HG03039 (cell line): ENCODE data around the gene NCS1.

ENCODE experiments used
- ATAC-seq: cut with Tn5 transposase; IDR thresholded peaks from one replicate; pipeline ENCODE4 v1.9.1; 2021; ENCODE audit warnings: mild to moderate bottlenecking, moderate library complexity; ENCODE audit not compliant: unreplicated experiment

NCS1 gene

DNA sequence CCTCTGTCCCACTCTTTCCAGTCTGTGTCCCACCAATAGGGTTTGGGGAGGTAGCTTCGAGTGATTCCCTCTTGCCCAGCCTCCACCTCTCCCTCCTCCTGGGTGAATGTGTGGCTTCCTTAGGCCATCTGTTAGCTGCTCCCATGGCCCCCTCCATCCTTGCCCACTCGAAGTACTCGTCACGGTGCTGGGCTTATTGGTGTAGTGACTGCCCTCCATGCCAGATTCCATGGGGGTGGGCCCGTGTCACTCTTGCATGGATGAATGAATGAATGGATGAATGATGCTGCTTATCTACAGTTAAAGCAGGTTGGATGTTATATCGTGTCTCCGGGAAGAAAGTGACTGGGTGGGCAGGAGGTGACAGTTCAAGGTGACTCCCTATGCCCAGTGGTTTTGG, 112.5 kb downstream of the NCS1 start:
- ATAC-seq: no peak

DNA sequence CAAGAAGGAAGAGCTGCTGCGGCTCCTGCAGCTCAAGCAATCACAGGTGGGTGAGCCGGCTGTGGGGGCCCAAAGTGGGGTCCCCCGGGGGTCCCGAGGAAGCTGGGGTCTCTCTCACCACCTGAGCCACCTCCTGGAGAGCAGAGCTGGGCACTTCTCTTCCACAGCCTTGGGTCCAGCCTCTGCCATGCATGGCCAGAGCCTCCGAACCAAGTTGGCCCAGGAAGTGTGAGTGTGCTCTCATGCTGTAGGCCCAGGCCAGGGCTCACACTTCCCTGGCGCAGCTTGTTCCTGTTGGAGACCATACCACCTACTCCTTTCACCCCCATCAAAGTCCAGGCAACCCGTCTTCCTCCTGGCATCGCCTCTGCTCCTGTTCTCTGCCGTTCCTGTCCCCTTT, 113.1 kb downstream of the NCS1 start:
- no peak for ATAC-seq

DNA sequence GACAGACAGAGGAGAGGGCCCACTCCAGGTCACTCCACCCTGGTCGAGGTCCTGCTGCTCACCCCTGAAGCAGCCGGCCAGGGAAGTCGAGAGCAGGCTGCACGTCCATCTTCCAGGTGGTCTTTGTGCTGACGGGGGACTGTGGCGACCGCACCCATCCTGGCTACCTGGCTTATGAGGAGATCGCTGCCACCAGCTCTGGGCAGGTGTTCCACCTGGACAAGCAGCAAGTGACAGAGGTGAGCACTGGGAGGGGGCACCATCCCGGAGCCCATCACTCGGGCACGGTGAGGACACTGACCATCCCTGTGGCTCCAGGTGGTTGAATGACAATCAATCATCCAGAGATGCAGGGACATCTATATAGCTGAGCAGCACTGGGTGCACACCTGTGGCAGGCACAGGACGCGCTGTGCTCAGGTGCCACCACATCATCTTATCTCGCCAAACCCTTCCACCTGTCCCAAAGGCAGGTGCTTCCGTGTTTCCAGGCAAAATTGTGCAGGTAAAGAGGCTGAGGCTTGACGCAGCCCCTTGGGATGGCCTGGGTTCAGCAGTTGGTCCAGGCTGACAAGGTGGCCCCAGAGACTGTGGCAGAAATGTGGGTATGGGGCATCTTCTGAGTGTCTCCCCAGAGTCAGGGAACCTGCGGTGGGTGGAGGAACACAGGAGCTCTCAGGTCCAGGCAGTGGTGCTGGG, 114.0 kb downstream of the NCS1 start:
- ATAC-seq: no peak
